GM20431 (cell line): ENCODE results near the gene IFIT2.
"Not testable (repeated sequence)": the region's sequence is repeated elsewhere in the genome, so short reads cannot be mapped to it uniquely, and the experiment has no call there.

Source experiments
- in situ Hi-C: fragments of 300-500 bp; cut with MseI, MboI; formaldehyde crosslinking; loops from one replicate; pipeline ENCODE4 v1.15.0; 2020; ENCODE audit warnings: low sequenced_read_pairs; ENCODE audit not compliant: unreplicated experiment

Gene IFIT2

GRCh38 chr10:89301721-89302445 lies at the start of gene IFIT2:
TSS of gene IFIT2 (plus strand) at chr10:89302046. CDS start at chr10:89302124, 78 bp downstream.
- in situ Hi-C loops, result no loop called here

- in situ Hi-C loops, result no loop called here
Measured at GRCh38 chr10:89252225-89252585, 49.6 kb upstream of the IFIT2 start.

GRCh38 chr10:89255091-89255579 lies 46.7 kb upstream of the IFIT2 start:
- in situ Hi-C loops, result not testable (repeated sequence)

- in situ Hi-C loops, result no loop called here
Measured at GRCh38 chr10:89255793-89256192, 46.1 kb upstream of the IFIT2 start.

GRCh38 chr10:89256340-89256739 lies 45.5 kb upstream of the IFIT2 start:
- in situ Hi-C loops, result no loop called here

GRCh38 chr10:89256962-89257361 lies 44.9 kb upstream of the IFIT2 start:
- in situ Hi-C loops, result no loop called here

GRCh38 chr10:89257581-89257980 lies 44.3 kb upstream of the IFIT2 start:
- in situ Hi-C loops, result no loop called here

GRCh38 chr10:89258881-89259280 lies 43.0 kb upstream of the IFIT2 start:
- in situ Hi-C loops, result no loop called here

- in situ Hi-C loops, result no loop called here
Measured at GRCh38 chr10:89262086-89263051, 39.5 kb upstream of the IFIT2 start.

- in situ Hi-C loops, result no loop called here
Measured at GRCh38 chr10:89263091-89263490, 38.8 kb upstream of the IFIT2 start.

GRCh38 chr10:89263531-89263930 lies 38.3 kb upstream of the IFIT2 start:
- in situ Hi-C loops, result no loop called here

GRCh38 chr10:89266721-89267453 lies 35.0 kb upstream of the IFIT2 start:
- in situ Hi-C loops, result no loop called here

- in situ Hi-C loops, result no loop called here
Measured at GRCh38 chr10:89269433-89270152, 32.3 kb upstream of the IFIT2 start.

GRCh38 chr10:89270153-89270483 lies 31.7 kb upstream of the IFIT2 start:
- in situ Hi-C loops, result no loop called here

GRCh38 chr10:89271532-89271931 lies 30.3 kb upstream of the IFIT2 start:
- in situ Hi-C loops, result no loop called here

- in situ Hi-C loops, result no loop called here
Measured at GRCh38 chr10:89273680-89274079, 28.2 kb upstream of the IFIT2 start.

- in situ Hi-C loops, result no loop called here
Measured at GRCh38 chr10:89274928-89275327, 26.9 kb upstream of the IFIT2 start.

GRCh38 chr10:89275383-89275782 lies 26.5 kb upstream of the IFIT2 start:
- in situ Hi-C loops, result no loop called here

- in situ Hi-C loops, result no loop called here
Measured at GRCh38 chr10:89278034-89278535, 23.8 kb upstream of the IFIT2 start.
